SK-N-SH treated with all-trans-retinoic acid at 6 μM for 48 hours (cell line): Measurements from ENCODE around the gene INPP5B.
"Not testable (repeated sequence)": the region's sequence is repeated elsewhere in the genome, so short reads cannot be mapped to it uniquely, and the experiment has no call there.

Experiments used
- OSR1 ChIP-seq: fragments of 250-450 bp; sonication (Bioruptor Pico); IDR thresholded peaks from 2 replicates; pipeline ENCODE4 v1.8.0; 2022; ENCODE audit warnings: moderate library complexity, mild to moderate bottlenecking, inconsistent platforms
- PATZ1 ChIP-seq: fragments of 250-450 bp; sonication (Bioruptor Pico); IDR thresholded peaks from 2 replicates; pipeline ENCODE4 v1.8.0; 2020; ENCODE audit warnings: mild to moderate bottlenecking, moderate library complexity, borderline replicate concordance
- PPARA ChIP-seq: fragments of 250-450 bp; sonication (Bioruptor Pico); IDR thresholded peaks from 2 replicates; pipeline ENCODE4 v1.5.0; 2020; ENCODE audit warnings: mild to moderate bottlenecking, borderline replicate concordance
- ZFP30 ChIP-seq: fragments of 450-650 bp; formaldehyde crosslinking; IDR thresholded peaks from 2 replicates; pipeline ENCODE4 v1.5.0; 2022; ENCODE audit warnings: mild to moderate bottlenecking, moderate library complexity
- ZNF8 ChIP-seq: fragments of 450-650 bp; formaldehyde crosslinking; IDR thresholded peaks from 2 replicates; pipeline ENCODE4 v1.5.0; 2020; ENCODE audit warnings: mild to moderate bottlenecking, moderate library complexity
- TF ChIP-seq, protein P1 (sequence below): fragments of 250-450 bp; sonication (Bioruptor Pico); IDR thresholded peaks from 2 replicates; pipeline ENCODE4 v1.5.1; 2020; ENCODE audit warnings: low read depth, mild to moderate bottlenecking, moderate library complexity

DNA sequence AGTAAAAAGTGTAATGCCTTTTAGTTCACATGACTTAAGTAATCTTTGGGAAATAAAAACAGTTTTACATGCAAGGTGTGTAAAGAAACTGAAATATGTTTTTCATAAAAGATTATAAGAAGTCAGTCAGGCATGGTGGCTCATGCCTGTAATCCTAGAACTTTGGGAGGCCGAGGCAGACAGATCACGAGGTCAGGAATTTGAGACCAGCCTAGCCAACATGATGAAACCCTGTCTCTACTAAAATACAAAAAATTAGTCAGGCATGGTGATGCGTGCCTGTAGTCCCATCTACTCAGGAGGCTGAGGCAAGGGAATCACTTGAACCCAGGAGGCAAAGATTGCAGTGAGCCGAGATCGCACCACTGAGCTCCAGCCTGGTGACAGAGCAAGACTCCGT lies 42.9 kb downstream of the INPP5B start:
- not testable (repeated sequence) for TF ChIP-seq OSR1; PPARA (CRISPR knock-in tag); PATZ1; ZFP30; ZNF8
- TF ChIP-seq, protein P1, sequence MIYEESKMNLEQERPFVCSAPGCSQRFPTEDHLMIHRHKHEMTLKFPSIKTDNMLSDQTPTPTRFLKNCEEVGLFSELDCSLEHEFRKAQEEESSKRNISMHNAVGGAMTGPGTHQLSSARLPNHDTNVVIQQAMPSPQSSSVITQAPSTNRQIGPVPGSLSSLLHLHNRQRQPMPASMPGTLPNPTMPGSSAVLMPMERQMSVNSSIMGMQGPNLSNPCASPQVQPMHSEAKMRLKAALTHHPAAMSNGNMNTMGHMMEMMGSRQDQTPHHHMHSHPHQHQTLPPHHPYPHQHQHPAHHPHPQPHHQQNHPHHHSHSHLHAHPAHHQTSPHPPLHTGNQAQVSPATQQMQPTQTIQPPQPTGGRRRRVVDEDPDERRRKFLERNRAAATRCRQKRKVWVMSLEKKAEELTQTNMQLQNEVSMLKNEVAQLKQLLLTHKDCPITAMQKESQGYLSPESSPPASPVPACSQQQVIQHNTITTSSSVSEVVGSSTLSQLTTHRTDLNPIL (CRISPR knock-in tag), result not testable (repeated sequence)
